HepG2 (cell line): ENCODE measurements around the gene COL27A1. TPM values are rescaled to one million over a fixed set of nuclear protein-coding genes. Genes with fewer than 3 reads are reported as not detected.

ENCODE experiments used
- ATF2 ChIP-seq: sonication (generic); formaldehyde crosslinking; IDR thresholded peaks from 2 replicates; pipeline ENCODE4 v1.4.0; 2020; ENCODE audit warnings: missing genetic modification reagents
- BCL6 ChIP-seq: IDR thresholded peaks from 2 replicates; pipeline ENCODE4 v1.6.1; 2016; ENCODE audit warnings: missing genetic modification reagents, missing compliant biosample characterization
- BORCS8-MEF2B ChIP-seq: sonication (generic); formaldehyde crosslinking; IDR thresholded peaks from 2 replicates; pipeline ENCODE4 v1.8.0; 2022; ENCODE audit warnings: mild to moderate bottlenecking, missing genetic modification reagents
- CENPBD1 ChIP-seq: sonication (generic); formaldehyde crosslinking; IDR thresholded peaks from 2 replicates; pipeline ENCODE4 v1.8.0; 2022; ENCODE audit warnings: missing genetic modification reagents, low read depth, mild to moderate bottlenecking, borderline replicate concordance
- KDM5B ChIP-seq: sonication (generic); formaldehyde crosslinking; IDR thresholded peaks from 2 replicates; pipeline ENCODE4 v1.4.0; 2020; ENCODE audit warnings: missing genetic modification reagents, mild to moderate bottlenecking, borderline replicate concordance
- LCORL ChIP-seq, 2 experiments: fragments of 450-650 bp in 1 of 2; sonication (generic) in 1 of 2; formaldehyde crosslinking in 1 of 2; IDR thresholded peaks; 2 replicates each; pipeline versions ENCODE4 v1.5.0 to v1.6.1; 2017 to 2020; ENCODE audit warnings: antibody characterized with exemption in 1 of 2, missing genetic modification reagents in 1 of 2
- MAFK ChIP-seq, 2 experiments: IDR thresholded peaks in 1 of 2; conservative IDR thresholded peaks in 1 of 2; 2 replicates each; pipeline ENCODE4 v1.6.1; 2011; ENCODE audit warnings: improper control_type of control experiment in 2 of 2, low read length in 2 of 2
- MTF2 ChIP-seq: sonication (generic); formaldehyde crosslinking; IDR thresholded peaks from 2 replicates; pipeline ENCODE4 v1.5.0; 2020; ENCODE audit warnings: missing genetic modification reagents, borderline replicate concordance
- PITX1 ChIP-seq: sonication (generic); formaldehyde crosslinking; IDR thresholded peaks from 2 replicates; pipeline ENCODE4 v1.5.1; 2020; ENCODE audit warnings: mild to moderate bottlenecking, missing genetic modification reagents
- POGZ ChIP-seq: sonication (generic); formaldehyde crosslinking; IDR thresholded peaks from 2 replicates; pipeline ENCODE4 v1.4.0; 2020; ENCODE audit warnings: mild to moderate bottlenecking, missing genetic modification reagents
- RFX5 ChIP-seq: IDR thresholded peaks from 2 replicates; pipeline ENCODE4 v1.6.1; 2011; ENCODE audit warnings: low read depth, low read length, improper control_type of control experiment
- SMARCC2 ChIP-seq: fragments of 450-650 bp; IDR thresholded peaks from 2 replicates; pipeline ENCODE4 v1.6.1; 2017; ENCODE audit warnings: antibody characterized with exemption, mild to moderate bottlenecking
- SP5 ChIP-seq: IDR thresholded peaks from 2 replicates; pipeline ENCODE4 v1.6.1; 2016; ENCODE audit warnings: low read depth, borderline replicate concordance
- ZFP62 ChIP-seq: sonication (generic); formaldehyde crosslinking; IDR thresholded peaks from 2 replicates; pipeline ENCODE4 v1.4.0; 2020; ENCODE audit warnings: missing genetic modification reagents
- ZNF24 ChIP-seq: fragments of 450-650 bp; IDR thresholded peaks from 2 replicates; pipeline ENCODE4 v1.6.1; 2017; ENCODE audit warnings: antibody characterized with exemption, mild to moderate bottlenecking
- ZNF460 ChIP-seq: sonication (generic); formaldehyde crosslinking; IDR thresholded peaks from 2 replicates; pipeline ENCODE4 v1.5.1; 2020; ENCODE audit warnings: missing genetic modification reagents, mild to moderate bottlenecking, borderline replicate concordance
- ZNF597 ChIP-seq: sonication (generic); formaldehyde crosslinking; IDR thresholded peaks from 2 replicates; pipeline ENCODE4 v1.5.0; 2020; ENCODE audit warnings: missing genetic modification reagents
- ZNF816 ChIP-seq: sonication (generic); formaldehyde crosslinking; IDR thresholded peaks from 2 replicates; pipeline ENCODE4 v1.8.0; 2022; ENCODE audit warnings: missing genetic modification reagents, mild to moderate bottlenecking, borderline replicate concordance
- polyA plus RNA-seq, 8 experiments: library from polyadenylated mRNA; depleted of rRNA in 3 of 8; stranded (reverse) in 7 of 8; unstranded in 1 of 8; fragments of >200 nt; fragmentation: Illumina TruSeq in 4 of 8; extraction: Trizol in 4 of 8; gene quantifications; 2 replicates each; pipeline versions ENCODE4 v1.2.1 to v1.2.3, GENCODE V29; 2011 to 2016; ENCODE audit warnings: low read depth in 4 of 8, missing spikeins in 1 of 8, mixed read lengths in 1 of 8; ENCODE audit not compliant: insufficient read depth in 1 of 8
- total RNA-seq, 5 experiments: library from RNA; depleted of rRNA; stranded (reverse); fragments of >200 nt; fragmentation: Illumina TruSeq; extraction: Trizol; gene quantifications; 2 replicates each; pipeline ENCODE4 v1.2.3, GENCODE V29; 2016; ENCODE audit warnings: low read depth in 1 of 5
- TF ChIP-seq, protein P1 (sequence below): sonication (generic); formaldehyde crosslinking; IDR thresholded peaks from 2 replicates; pipeline ENCODE4 v1.4.0; 2020; ENCODE audit warnings: missing genetic modification reagents, borderline replicate concordance
- TF ChIP-seq, protein P2 (sequence below): sonication (generic); formaldehyde crosslinking; IDR thresholded peaks from 2 replicates; pipeline ENCODE4; 2020; ENCODE audit warnings: missing genetic modification reagents, mild to moderate bottlenecking, borderline replicate concordance

The COL27A1 gene
- total and polyA plus RNA-seq, 2 of the 13 experiments (the other 11 are each of a cell fraction or from before 2014, with no cell fraction given) = 71.3 to 89.1 TPM

GRCh38 chr9:114117996-114118830 is 37.1 kb upstream of the COL27A1 start (continued):
- TF ChIP-seq LCORL (IDR thresholded peaks at IDR 0.05) = peak; percentile 73
- TF ChIP-seq LCORL (CRISPR knock-in tag; IDR thresholded peaks at IDR 0.05) = peak; percentile 85
- peak; percentile 15; the same call in 1 of the 2 replicates for TF ChIP-seq BORCS8-MEF2B (CRISPR knock-in tag)
- TF ChIP-seq SP5 (CRISPR knock-in tag) = peak; percentile 93
- no peak for TF ChIP-seq MAFK (conservative IDR thresholded peaks at IDR 0.05 in 1 of 2, IDR thresholded peaks at IDR 0.05 in 1 of 2; ENCODE audit: low read length in 2 of 2)
- no peak; the same call in 1 of the 2 replicates for TF ChIP-seq MTF2
- TF ChIP-seq, protein P1, sequence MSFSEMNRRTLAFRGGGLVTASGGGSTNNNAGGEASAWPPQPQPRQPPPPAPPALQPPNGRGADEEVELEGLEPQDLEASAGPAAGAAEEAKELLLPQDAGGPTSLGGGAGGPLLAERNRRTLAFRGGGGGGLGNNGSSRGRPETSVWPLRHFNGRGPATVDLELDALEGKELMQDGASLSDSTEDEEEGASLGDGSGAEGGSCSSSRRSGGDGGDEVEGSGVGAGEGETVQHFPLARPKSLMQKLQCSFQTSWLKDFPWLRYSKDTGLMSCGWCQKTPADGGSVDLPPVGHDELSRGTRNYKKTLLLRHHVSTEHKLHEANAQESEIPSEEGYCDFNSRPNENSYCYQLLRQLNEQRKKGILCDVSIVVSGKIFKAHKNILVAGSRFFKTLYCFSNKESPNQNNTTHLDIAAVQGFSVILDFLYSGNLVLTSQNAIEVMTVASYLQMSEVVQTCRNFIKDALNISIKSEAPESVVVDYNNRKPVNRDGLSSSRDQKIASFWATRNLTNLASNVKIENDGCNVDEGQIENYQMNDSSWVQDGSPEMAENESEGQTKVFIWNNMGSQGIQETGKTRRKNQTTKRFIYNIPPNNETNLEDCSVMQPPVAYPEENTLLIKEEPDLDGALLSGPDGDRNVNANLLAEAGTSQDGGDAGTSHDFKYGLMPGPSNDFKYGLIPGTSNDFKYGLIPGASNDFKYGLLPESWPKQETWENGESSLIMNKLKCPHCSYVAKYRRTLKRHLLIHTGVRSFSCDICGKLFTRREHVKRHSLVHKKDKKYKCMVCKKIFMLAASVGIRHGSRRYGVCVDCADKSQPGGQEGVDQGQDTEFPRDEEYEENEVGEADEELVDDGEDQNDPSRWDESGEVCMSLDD (CRISPR knock-in tag) = no peak
- TF ChIP-seq CENPBD1 (CRISPR knock-in tag) = no peak
- no peak for TF ChIP-seq ZNF816
- TF ChIP-seq KDM5B (CRISPR knock-in tag) = no peak
- peak; percentile 38; the same call in 1 of the 2 replicates for TF ChIP-seq POGZ (CRISPR knock-in tag)
- TF ChIP-seq ATF2 (CRISPR knock-in tag) = 0 out of 2 replicates have a peak, but pooled peaks have one; percentile 49
- TF ChIP-seq RFX5 = no peak
- TF ChIP-seq, protein P2, sequence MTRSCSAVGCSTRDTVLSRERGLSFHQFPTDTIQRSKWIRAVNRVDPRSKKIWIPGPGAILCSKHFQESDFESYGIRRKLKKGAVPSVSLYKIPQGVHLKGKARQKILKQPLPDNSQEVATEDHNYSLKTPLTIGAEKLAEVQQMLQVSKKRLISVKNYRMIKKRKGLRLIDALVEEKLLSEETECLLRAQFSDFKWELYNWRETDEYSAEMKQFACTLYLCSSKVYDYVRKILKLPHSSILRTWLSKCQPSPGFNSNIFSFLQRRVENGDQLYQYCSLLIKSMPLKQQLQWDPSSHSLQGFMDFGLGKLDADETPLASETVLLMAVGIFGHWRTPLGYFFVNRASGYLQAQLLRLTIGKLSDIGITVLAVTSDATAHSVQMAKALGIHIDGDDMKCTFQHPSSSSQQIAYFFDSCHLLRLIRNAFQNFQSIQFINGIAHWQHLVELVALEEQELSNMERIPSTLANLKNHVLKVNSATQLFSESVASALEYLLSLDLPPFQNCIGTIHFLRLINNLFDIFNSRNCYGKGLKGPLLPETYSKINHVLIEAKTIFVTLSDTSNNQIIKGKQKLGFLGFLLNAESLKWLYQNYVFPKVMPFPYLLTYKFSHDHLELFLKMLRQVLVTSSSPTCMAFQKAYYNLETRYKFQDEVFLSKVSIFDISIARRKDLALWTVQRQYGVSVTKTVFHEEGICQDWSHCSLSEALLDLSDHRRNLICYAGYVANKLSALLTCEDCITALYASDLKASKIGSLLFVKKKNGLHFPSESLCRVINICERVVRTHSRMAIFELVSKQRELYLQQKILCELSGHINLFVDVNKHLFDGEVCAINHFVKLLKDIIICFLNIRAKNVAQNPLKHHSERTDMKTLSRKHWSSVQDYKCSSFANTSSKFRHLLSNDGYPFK (CRISPR knock-in tag) = peak; percentile 66; the same call in 1 of the 2 replicates
- TF ChIP-seq PITX1 (CRISPR knock-in tag) = peak; percentile 91
- no peak for TF ChIP-seq SMARCC2
- no peak; the same call in 1 of the 2 replicates for TF ChIP-seq ZNF460
- no peak for TF ChIP-seq ZFP62 (CRISPR knock-in tag)
- no peak for TF ChIP-seq ZNF24
- TF ChIP-seq ZNF597 (CRISPR knock-in tag) = no peak
- peak; percentile 94 for TF ChIP-seq BCL6 (CRISPR knock-in tag)
